ENCODE measurements around the gene CEP70. TPM values are rescaled to one million over a fixed set of nuclear protein-coding genes. Genes with fewer than 3 reads are reported as not detected.

Gene CEP70
- total RNA-seq, 1 experiment from 2014 or later: 32.6 TPM

DNA sequence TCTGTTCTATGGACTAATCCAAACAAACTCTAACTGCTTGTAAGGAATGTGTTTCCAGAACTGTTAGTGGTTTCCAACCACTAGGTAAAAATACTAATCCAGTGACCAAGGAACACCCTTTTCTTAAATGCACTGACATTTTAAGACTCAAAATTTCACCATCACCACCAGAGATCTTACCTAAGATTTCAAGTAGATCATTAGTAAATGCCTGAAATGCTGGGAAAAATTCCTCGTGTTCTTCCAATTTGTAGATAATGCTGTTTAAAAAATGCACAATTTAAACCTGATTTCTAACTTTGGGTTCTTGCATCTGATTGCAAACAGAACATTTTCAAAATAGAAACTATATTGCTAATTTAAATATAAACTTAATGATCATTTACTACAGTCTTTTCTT lies 96.2 kb downstream of the CEP70 start:
- TF ChIP-seq, protein P1, sequence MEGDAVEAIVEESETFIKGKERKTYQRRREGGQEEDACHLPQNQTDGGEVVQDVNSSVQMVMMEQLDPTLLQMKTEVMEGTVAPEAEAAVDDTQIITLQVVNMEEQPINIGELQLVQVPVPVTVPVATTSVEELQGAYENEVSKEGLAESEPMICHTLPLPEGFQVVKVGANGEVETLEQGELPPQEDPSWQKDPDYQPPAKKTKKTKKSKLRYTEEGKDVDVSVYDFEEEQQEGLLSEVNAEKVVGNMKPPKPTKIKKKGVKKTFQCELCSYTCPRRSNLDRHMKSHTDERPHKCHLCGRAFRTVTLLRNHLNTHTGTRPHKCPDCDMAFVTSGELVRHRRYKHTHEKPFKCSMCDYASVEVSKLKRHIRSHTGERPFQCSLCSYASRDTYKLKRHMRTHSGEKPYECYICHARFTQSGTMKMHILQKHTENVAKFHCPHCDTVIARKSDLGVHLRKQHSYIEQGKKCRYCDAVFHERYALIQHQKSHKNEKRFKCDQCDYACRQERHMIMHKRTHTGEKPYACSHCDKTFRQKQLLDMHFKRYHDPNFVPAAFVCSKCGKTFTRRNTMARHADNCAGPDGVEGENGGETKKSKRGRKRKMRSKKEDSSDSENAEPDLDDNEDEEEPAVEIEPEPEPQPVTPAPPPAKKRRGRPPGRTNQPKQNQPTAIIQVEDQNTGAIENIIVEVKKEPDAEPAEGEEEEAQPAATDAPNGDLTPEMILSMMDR (conservative IDR thresholded peaks at IDR 0.05): no peak
- Mint-ChIP-seq H3K27me3 (ENCODE audit: low read depth) (no peaks in the 10 kb centered on the region), H3K36me3 (ENCODE audit: insufficient read depth in 1 of 3, low read depth in 3 of 3) (peaks cover 0 to 14% (median 12%) of the 10 kb centered on the region in 3 experiments; a peak in 5 of 7 replicates), H3K27ac (0 out of 7 replicates have a peak overlapping the region, but pooled peaks of 1 of the 3 experiments have one; percentile 35), H3K4me1 (peaks cover 12% of the 10 kb centered on the region in 2 experiments), H3K4me3 (no peak overlapping the region), H3K9me3 (no peaks in the 10 kb centered on the region)
- Histone ChIP-seq H2BK5ac (ENCODE audit: insufficient read length, low read length) (no peak overlapping the region), H3K9ac (ENCODE audit: extremely low read depth, insufficient read length, low read length) (no peak overlapping the region), H3K56ac (ENCODE audit: insufficient read length, low read depth, low read length) (no peak overlapping the region), H4K20me1 (ENCODE audit: control insufficient read depth, insufficient read depth, insufficient read length) (no peaks in the 10 kb centered on the region), H3K4me2 (ENCODE audit: insufficient read depth, insufficient read length, low read length) (no peak overlapping the region), H2AFZ (ENCODE audit: low read length) (no peak overlapping the region), H2BK15ac (ENCODE audit: low read depth, low read length) (no peak overlapping the region), H3K79me1 (ENCODE audit: insufficient read depth, low read depth, low read length, poor library complexity, severe bottlenecking) (no peaks in the 10 kb centered on the region), H3K14ac (ENCODE audit: insufficient read depth, low read length) (no peak overlapping the region), H3T11ph (ENCODE audit: low read length) (no peak overlapping the region), H3K23ac (ENCODE audit: insufficient read length, low read depth, low read length) (no peak overlapping the region), H3K27ac (ENCODE audit: insufficient read length, low read depth, low read length) (no peak overlapping the region), H3K79me2 (ENCODE audit: insufficient read depth, low read length) (no peaks in the 10 kb centered on the region), H3K4me1 (ENCODE audit: insufficient read depth, low read length) (peaks cover 6% of the 10 kb centered on the region; the same call in 1 of the 2 replicates), H3K9me3 (ENCODE audit: control insufficient read depth, low read depth, low read length) (no peaks in the 10 kb centered on the region), H2BK120ac (ENCODE audit: low read depth, low read length, poor library complexity, severe bottlenecking) (no peak overlapping the region), H2BK20ac (ENCODE audit: low read depth, low read length, poor library complexity, severe bottlenecking) (no peak overlapping the region), H2AK5ac (ENCODE audit: insufficient read length, low read length) (no peak overlapping the region), H2BK12ac (ENCODE audit: insufficient read length, low read depth, low read length) (no peak overlapping the region), H3K4ac (ENCODE audit: low read depth, low read length) (no peak overlapping the region), H4K5ac (ENCODE audit: insufficient read length, low read depth, low read length) (no peak overlapping the region), H4K91ac (ENCODE audit: insufficient read length, low read depth, low read length) (no peak overlapping the region), H3K23me2 (ENCODE audit: insufficient read length, low read depth, low read length, poor library complexity, severe bottlenecking) (no peaks in the 10 kb centered on the region), H3K18ac (ENCODE audit: insufficient read length, low read depth, low read length) (no peak overlapping the region), H4K8ac (replicated peaks; ENCODE audit: insufficient read length, low read depth, low read length) (no peak overlapping the region), H3K27me3 (ENCODE audit: insufficient read depth, low read length) (no peaks in the 10 kb centered on the region)
- no peak for DNase-seq
- WGBS (ENCODE audit: extremely low coverage, insufficient read length, low lambda C conversion rate): no CpG with 5 or more reads among the region's 1 CpG

Data from H9 (cell line).